ENCODE results near the gene BHLHE40. TPM values are rescaled to one million over a fixed set of nuclear protein-coding genes. Genes with fewer than 3 reads are reported as not detected.

Gene BHLHE40
- total and polyA plus RNA-seq, 2 of the 13 experiments (the other 11 are each of a cell fraction or from before 2014, with no cell fraction given): 1.8 to 51.0 TPM

- peak; percentile 99 for TF ChIP-seq SALL1 (CRISPR knock-in tag; IDR thresholded peaks at IDR 0.05)
- peak; percentile 89; the same call in 1 of the 2 replicates for TF ChIP-seq KLF9 (CRISPR knock-in tag; IDR thresholded peaks at IDR 0.05; ENCODE audit: low read depth)
- no peak for TF ChIP-seq ZBTB1 (CRISPR knock-in tag; IDR thresholded peaks at IDR 0.05; ENCODE audit: borderline replicate concordance)
- TF ChIP-seq TOPORS (CRISPR knock-in tag; IDR thresholded peaks at IDR 0.05): no peak
- no peak for TF ChIP-seq HCFC1 (IDR thresholded peaks at IDR 0.05; ENCODE audit: low read depth, low read length)
- TF ChIP-seq, protein P1, sequence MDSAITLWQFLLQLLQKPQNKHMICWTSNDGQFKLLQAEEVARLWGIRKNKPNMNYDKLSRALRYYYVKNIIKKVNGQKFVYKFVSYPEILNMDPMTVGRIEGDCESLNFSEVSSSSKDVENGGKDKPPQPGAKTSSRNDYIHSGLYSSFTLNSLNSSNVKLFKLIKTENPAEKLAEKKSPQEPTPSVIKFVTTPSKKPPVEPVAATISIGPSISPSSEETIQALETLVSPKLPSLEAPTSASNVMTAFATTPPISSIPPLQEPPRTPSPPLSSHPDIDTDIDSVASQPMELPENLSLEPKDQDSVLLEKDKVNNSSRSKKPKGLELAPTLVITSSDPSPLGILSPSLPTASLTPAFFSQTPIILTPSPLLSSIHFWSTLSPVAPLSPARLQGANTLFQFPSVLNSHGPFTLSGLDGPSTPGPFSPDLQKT (CRISPR knock-in tag; IDR thresholded peaks at IDR 0.05; ENCODE audit: borderline replicate concordance): peak; percentile 77; the same call in 1 of the 2 replicates
- peak; percentile 92 for TF ChIP-seq ZIK1 (CRISPR knock-in tag; IDR thresholded peaks at IDR 0.05; ENCODE audit: borderline replicate concordance, low read depth)
- peak; percentile 85 for TF ChIP-seq BRCA1 (CRISPR knock-in tag; IDR thresholded peaks at IDR 0.05)
- peak; percentile 95 for TF ChIP-seq ARID4A (CRISPR knock-in tag; IDR thresholded peaks at IDR 0.05; ENCODE audit: borderline replicate concordance)
- TF ChIP-seq ATM (IDR thresholded peaks at IDR 0.05; ENCODE audit: borderline replicate concordance): no peak
- no peak for TF ChIP-seq NFYB (CRISPR knock-in tag; IDR thresholded peaks at IDR 0.05)
- TF ChIP-seq ZNF367 (CRISPR knock-in tag; IDR thresholded peaks at IDR 0.05; ENCODE audit: borderline replicate concordance): no peak
- TF ChIP-seq SMAD1 (CRISPR knock-in tag; IDR thresholded peaks at IDR 0.05; ENCODE audit: borderline replicate concordance, low read depth): peak; percentile 100
- peak; percentile 81 for TF ChIP-seq ZNF44 (CRISPR knock-in tag; IDR thresholded peaks at IDR 0.05)
- peak; percentile 99 for TF ChIP-seq HNRNPL (IDR thresholded peaks at IDR 0.05; ENCODE audit: low read depth, low read length)
- peak; percentile 99 for TF ChIP-seq ZNF670 (CRISPR knock-in tag; IDR thresholded peaks at IDR 0.05; ENCODE audit: borderline replicate concordance)
- TF ChIP-seq, protein P2, sequence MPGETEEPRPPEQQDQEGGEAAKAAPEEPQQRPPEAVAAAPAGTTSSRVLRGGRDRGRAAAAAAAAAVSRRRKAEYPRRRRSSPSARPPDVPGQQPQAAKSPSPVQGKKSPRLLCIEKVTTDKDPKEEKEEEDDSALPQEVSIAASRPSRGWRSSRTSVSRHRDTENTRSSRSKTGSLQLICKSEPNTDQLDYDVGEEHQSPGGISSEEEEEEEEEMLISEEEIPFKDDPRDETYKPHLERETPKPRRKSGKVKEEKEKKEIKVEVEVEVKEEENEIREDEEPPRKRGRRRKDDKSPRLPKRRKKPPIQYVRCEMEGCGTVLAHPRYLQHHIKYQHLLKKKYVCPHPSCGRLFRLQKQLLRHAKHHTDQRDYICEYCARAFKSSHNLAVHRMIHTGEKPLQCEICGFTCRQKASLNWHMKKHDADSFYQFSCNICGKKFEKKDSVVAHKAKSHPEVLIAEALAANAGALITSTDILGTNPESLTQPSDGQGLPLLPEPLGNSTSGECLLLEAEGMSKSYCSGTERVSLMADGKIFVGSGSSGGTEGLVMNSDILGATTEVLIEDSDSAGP (CRISPR knock-in tag; IDR thresholded peaks at IDR 0.05; ENCODE audit: borderline replicate concordance): peak; percentile 98
- TF ChIP-seq ZNF101 (CRISPR knock-in tag; IDR thresholded peaks at IDR 0.05; ENCODE audit: borderline replicate concordance, low read depth): no peak; the same call in 1 of the 2 replicates
- no peak for TF ChIP-seq MTA3 (CRISPR knock-in tag; IDR thresholded peaks at IDR 0.05)
- peak; percentile 88; the same call in 1 of the 2 replicates for TF ChIP-seq ZNF589 (CRISPR knock-in tag; conservative IDR thresholded peaks at IDR 0.05)
- TF ChIP-seq TBX2 (CRISPR knock-in tag; IDR thresholded peaks at IDR 0.05; ENCODE audit: borderline replicate concordance): peak; percentile 100
- TF ChIP-seq ZNF678 (CRISPR knock-in tag; IDR thresholded peaks at IDR 0.05): 0 out of 2 replicates have a peak, but pooled peaks have one; percentile 77
- TF ChIP-seq NCOA5 (CRISPR knock-in tag; IDR thresholded peaks at IDR 0.05): peak; percentile 70; the same call in 1 of the 2 replicates
- TF ChIP-seq ZEB1 (IDR thresholded peaks at IDR 0.05; ENCODE audit: insufficient replicate concordance, low read depth): no peak
These were observed 7.7 kb downstream of the BHLHE40 start (continued) for GRCh38 chr3:4986782-4987537.
